BJ (cell line): Measurements from ENCODE around the gene VDR. TPM values are rescaled to one million over a fixed set of nuclear protein-coding genes. Genes with fewer than 3 reads are reported as not detected.

Experiments used
- CTCF ChIA-PET: fragments of 350-600 bp; formaldehyde crosslinking; extraction: SDS; loops from one replicate; lab custom pipeline; 2021; ENCODE audit warnings: antibody characterized with exemption, inconsistent platforms; lab: Yijun Ruan, JAX
- POLR2A ChIA-PET: fragments of 300-600 bp; sonication (Branson Sonifier 250); formaldehyde crosslinking; extraction: SDS; loops from one replicate; lab custom pipeline; 2021; ENCODE audit warnings: antibody characterized with exemption; lab: Charles Lee
- DNase-seq: peaks from one replicate; pipeline ENCODE4 v3.0.0-alpha.2; 2011; ENCODE audit warnings: low read depth
- H3K27me3 ChIP-seq: 2 replicates; pipeline ENCODE4 v1.6.0; 2011; ENCODE audit warnings: low read length; ENCODE audit not compliant: control insufficient read depth, insufficient read depth
- H3K36me3 ChIP-seq: 2 replicates; pipeline ENCODE4 v1.5.1; 2011; ENCODE audit warnings: low read length; ENCODE audit not compliant: control insufficient read depth, insufficient read depth
- H3K4me3 ChIP-seq: 2 replicates; pipeline ENCODE4 v1.5.1; 2011; ENCODE audit warnings: low read depth, mild to moderate bottlenecking, control low read depth, low read length
- CTCF ChIP-seq: IDR thresholded peaks from 2 replicates; pipeline ENCODE4 v1.5.1; 2011; ENCODE audit warnings: low read depth, mild to moderate bottlenecking, control low read depth, inconsistent platforms, low read length, moderate library complexity; ENCODE audit not compliant: insufficient read depth
- polyA plus RNA-seq: library from polyadenylated mRNA; depleted of rRNA; stranded (reverse); fragments of >200 nt; gene quantifications from 2 replicates; pipeline ENCODE4 v1.2.3, GENCODE V29; 2011

The VDR gene
- polyA plus RNA-seq, 1 experiment = 40.5 TPM

- DNase-seq = no peak
- POLR2A ChIA-PET = no interaction called here
- Histone ChIP-seq H3K4me3 (no peak overlapping the region), H3K27me3 (no peaks in the 10 kb centered on the region), H3K36me3 (no peaks in the 10 kb centered on the region)
- TF ChIP-seq CTCF = peak; percentile 81
- CTCF ChIA-PET = interaction anchor here (0.8 to 17.0 kb wide), 35 partner anchors 9 to 323 kb away, joined by 3 to 248 read pairs (median 16); partner anchors contain the start of genes ENDOU, HDAC7, RAPGEF3 and RPAP3
Observed at GRCh38 chr12:47837190-47838171, 67.3 kb downstream of the VDR start.

DNA sequence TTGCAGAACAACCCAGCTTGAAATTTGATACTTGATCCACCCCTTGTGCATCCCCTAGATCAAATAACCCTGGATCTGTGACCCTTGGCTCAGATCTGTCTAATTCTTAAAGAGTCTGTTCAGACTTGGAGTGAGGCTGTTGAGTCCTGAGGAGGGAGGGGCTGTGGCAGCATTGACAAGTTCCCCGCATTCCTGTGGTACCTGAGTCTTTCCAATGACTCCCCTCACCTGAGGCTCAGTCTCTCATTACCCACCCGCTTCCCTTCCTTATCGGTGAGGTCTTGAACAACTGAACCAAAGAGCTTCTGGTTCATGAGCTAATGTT, 69.0 kb downstream of the VDR start:
- H3K4me3 ChIP-seq = no peak overlapping the region
- DNase-seq = no peak
- TF ChIP-seq CTCF = no peak
- H3K36me3 ChIP-seq = no peaks in the 10 kb centered on the region
- no peaks in the 10 kb centered on the region for H3K27me3 ChIP-seq
- ChIA-PET POLR2A (no interaction called here), CTCF (interaction anchor here (0.6 to 17.0 kb wide), 20 partner anchors 11 to 334 kb away, joined by 3 to 248 read pairs (median 11); partner anchors contain the start of genes ENDOU, HDAC7, RAPGEF3 and TMEM106C)

- Histone ChIP-seq H3K4me3 (no peak overlapping the region), H3K36me3 (no peaks in the 10 kb centered on the region), H3K27me3 (no peaks in the 10 kb centered on the region)
- CTCF ChIA-PET = interaction anchor here (0.6 to 17.0 kb wide), 19 partner anchors 11 to 335 kb away, joined by 3 to 248 read pairs (median 6); partner anchors contain the start of genes ENDOU, HDAC7, RAPGEF3 and TMEM106C
- TF ChIP-seq CTCF = no peak
- no peak for DNase-seq
- POLR2A ChIA-PET = interaction anchor here (0.9 kb wide), 1 partner anchor 99 kb away, joined by 7 read pairs; no protein-coding TSS in a partner anchor
Observed at GRCh38 chr12:47835006-47835830, 69.6 kb downstream of the VDR start.

GRCh38 chr12:47834199-47834903, 70.4 kb downstream of the VDR start:
- Histone ChIP-seq H3K27me3 (no peaks in the 10 kb centered on the region), H3K36me3 (no peaks in the 10 kb centered on the region), H3K4me3 (no peak overlapping the region)
- POLR2A ChIA-PET = interaction anchor here (0.9 kb wide), 1 partner anchor 98 kb away, joined by 7 read pairs; no protein-coding TSS in a partner anchor
- TF ChIP-seq CTCF = no peak
- CTCF ChIA-PET = interaction anchor here (0.7 to 17.0 kb wide), 10 partner anchors 22 to 128 kb away, joined by 3 to 248 read pairs (median 4); partner anchors contain the start of genes RAPGEF3 and RPAP3
- DNase-seq = no peak
